ENCODE data around the gene CENPVL3. TPM values are rescaled to one million over a fixed set of nuclear protein-coding genes. Genes with fewer than 3 reads are reported as not detected.
"Not testable (repeated sequence)": the region's sequence is repeated elsewhere in the genome, so short reads cannot be mapped to it uniquely, and the experiment has no call there.

Gene CENPVL3
- total RNA-seq (2012; rRNA removed) (not detected in 2 replicates), polyA plus RNA-seq (2012; rRNA removed) (not detected in 2 replicates), Bru-seq, nascent RNA (not detected), BruChase-seq, experiment 1, labeled RNA remaining after a 6-hour chase (not detected), BruChase-seq, experiment 2, labeled RNA remaining after a 2-hour chase (not detected)
- not detected in 2 replicates for polyA plus RNA-seq (2012; cell fraction: cytosol; rRNA removed)
- not detected in 2 replicates for polyA plus RNA-seq (2012; cell fraction: nucleus; rRNA removed; ENCODE audit: low replicate concordance)
- long read RNA-seq, result 0 reads

GRCh38 chrX:51618241-51619155 is at the start of gene CENPVL3:
TSS of gene CENPVL3 (minus strand) at chrX:51618912. CDS start at chrX:51618873, 39 bp downstream.
- in situ Hi-C loops (cut with MboI; ENCODE audit: low sequenced_read_pairs); H3K14ac ChIP-seq (replicated peaks; ENCODE audit: low read depth, low read length); H2BK120ac ChIP-seq (ENCODE audit: low read depth, low read length); H2AK9ac ChIP-seq (replicated peaks; ENCODE audit: low read depth, low read length, poor library complexity); H3K4me3 ChIP-seq (ENCODE audit: insufficient read depth, low read depth, low read length); H3K4ac ChIP-seq (ENCODE audit: low read depth, low read length); H2BK15ac ChIP-seq (ENCODE audit: low read depth, low read length); BruUV-seq (replicated peaks); dilution Hi-C loops (cut with HindIII; ENCODE audit: low sequenced_read_pairs, unreplicated experiment); H4K91ac ChIP-seq (ENCODE audit: insufficient read depth, low read depth, low read length); H3K79me1 ChIP-seq (ENCODE audit: low read depth in 1 of 2, low read length in 2 of 2); H3K18ac ChIP-seq (ENCODE audit: low read depth, low read length); H3K9me3 ChIP-seq (ENCODE audit: control insufficient read depth, insufficient read depth, low read length); ATAC-seq (ENCODE audit: low read depth); CTCF ChIA-PET; DNase-seq; H3K9ac ChIP-seq (ENCODE audit: low read depth, low read length); H4K5ac ChIP-seq (ENCODE audit: low read depth, low read length); H2BK5ac ChIP-seq (ENCODE audit: low read depth, low read length, poor library complexity, severe bottlenecking); H2AK5ac ChIP-seq (ENCODE audit: low read depth, low read length); H3K27ac ChIP-seq (ENCODE audit: insufficient read depth, low read length); H4K20me1 ChIP-seq (ENCODE audit: insufficient read depth, low read length); H3K36me3 ChIP-seq (ENCODE audit: control insufficient read depth, insufficient read depth, low read length); H4K8ac ChIP-seq (ENCODE audit: low read depth in 2 of 2, low read length in 2 of 2); H2AFZ ChIP-seq (replicated peaks; ENCODE audit: low read length, poor library complexity); H3K4me1 ChIP-seq (ENCODE audit: control insufficient read depth, insufficient read depth, low read length); H2BK20ac ChIP-seq (ENCODE audit: low read depth, low read length); H3K56ac ChIP-seq (ENCODE audit: extremely low read depth, insufficient read depth, low read length); H3K9me1 ChIP-seq (ENCODE audit: insufficient read depth, low read length); H3K23ac ChIP-seq (ENCODE audit: low read depth, low read length): not testable (repeated sequence)
- intact Hi-C loops (cut with micrococcal nuclease), result loop anchor here (10.0 kb wide), 2 partner anchors 246 to 276 kb away; partner anchors contain the start of gene MAGED1
- POLR2A ChIA-PET (ENCODE audit: unreplicated experiment), result interaction anchor here (0.7 kb wide), 1 partner anchor 98 kb away, joined by 3 read pairs; no protein-coding TSS in a partner anchor
- Histone ChIP-seq H3K27me3 (ENCODE audit: control insufficient read depth, insufficient read depth, low read length) (peaks cover 19% of the 10 kb centered on the region), H3K4me2 (ENCODE audit: low read depth, low read length) (0 out of 2 replicates have a peak within 1 kb of the TSS, but pooled peaks have one; percentile 13)
- WGBS, 2 experiments (ENCODE audit: extremely low coverage in 2 of 2, insufficient read length in 1 of 2), result 20% methylated on average over 1 of the region's 81 CpGs; no CpG with 5 or more reads in 1 of the 2 experiments

Data from IMR-90 (cell line).